GM21381 (cell line): Measurements from ENCODE around the gene TMEM35B.
"Not testable (repeated sequence)": the region's sequence is repeated elsewhere in the genome, so short reads cannot be mapped to it uniquely, and the experiment has no call there.

Experiments used
- ATAC-seq: cut with Tn5 transposase; IDR thresholded peaks from one replicate; pipeline ENCODE4 v1.9.1; 2021; ENCODE audit warnings: mild to moderate bottlenecking, moderate library complexity; ENCODE audit not compliant: unreplicated experiment

Gene TMEM35B

GRCh38 chr1:34984793-34985608 is at the start of gene TMEM35B:
TSS of gene TMEM35B (minus strand) at chr1:34985347. CDS start at chr1:34985305, 42 bp downstream.
- peak; percentile 75 for ATAC-seq

GRCh38 chr1:35033346-35033745 is 48.2 kb upstream of the TMEM35B start:
- ATAC-seq: no peak

- ATAC-seq: no peak
These were observed 47.2 kb upstream of the TMEM35B start for GRCh38 chr1:35032384-35032739.

- no peak for ATAC-seq
These were observed 45.8 kb upstream of the TMEM35B start for GRCh38 chr1:35030756-35031446.

GRCh38 chr1:35030338-35030737 is 45.2 kb upstream of the TMEM35B start:
- no peak for ATAC-seq

- no peak for ATAC-seq
These were observed 44.6 kb upstream of the TMEM35B start for GRCh38 chr1:35029761-35030160.

- no peak for ATAC-seq
These were observed 31.3 kb upstream of the TMEM35B start for GRCh38 chr1:35016406-35016805.

GRCh38 chr1:35014486-35014885 is 29.3 kb upstream of the TMEM35B start:
- no peak for ATAC-seq

GRCh38 chr1:35005711-35006110 is 20.6 kb upstream of the TMEM35B start:
- no peak for ATAC-seq

- ATAC-seq: no peak
These were observed 16.6 kb upstream of the TMEM35B start for GRCh38 chr1:35001743-35002142.

- no peak for ATAC-seq
These were observed 9.7 kb upstream of the TMEM35B start for GRCh38 chr1:34994878-34995277.

GRCh38 chr1:34988581-34988980 is 3.4 kb upstream of the TMEM35B start:
- no peak for ATAC-seq

GRCh38 chr1:34988147-34988546 is 3.0 kb upstream of the TMEM35B start:
- ATAC-seq: no peak

GRCh38 chr1:34987018-34987417 is 1.9 kb upstream of the TMEM35B start:
- no peak for ATAC-seq

GRCh38 chr1:34985609-34985904 is 410 bp upstream of the TMEM35B start:
- ATAC-seq: not testable (repeated sequence)

- ATAC-seq: peak; percentile 2
These were observed 733 bp downstream of the TMEM35B start for GRCh38 chr1:34984435-34984792.

- no peak for ATAC-seq
These were observed 1.3 kb downstream of the TMEM35B start for GRCh38 chr1:34983700-34984355.

GRCh38 chr1:34982820-34983376 is 2.2 kb downstream of the TMEM35B start:
- no peak for ATAC-seq

GRCh38 chr1:34980715-34981114 is 4.4 kb downstream of the TMEM35B start:
- no peak for ATAC-seq

GRCh38 chr1:34978921-34979320 is 6.2 kb downstream of the TMEM35B start:
- no peak for ATAC-seq

- ATAC-seq: no peak
These were observed 7.3 kb downstream of the TMEM35B start for GRCh38 chr1:34977858-34978257.

- no peak for ATAC-seq
These were observed 8.0 kb downstream of the TMEM35B start for GRCh38 chr1:34977210-34977471.
